ENCODE measurements around the gene TBX15. TPM values are rescaled to one million over a fixed set of nuclear protein-coding genes. Genes with fewer than 3 reads are reported as not detected.

Gene TBX15
- polyA plus RNA-seq, 1 donor (not counting 4 experiments of a cell fraction or from before 2014, with no cell fraction given), result not detected

DNA sequence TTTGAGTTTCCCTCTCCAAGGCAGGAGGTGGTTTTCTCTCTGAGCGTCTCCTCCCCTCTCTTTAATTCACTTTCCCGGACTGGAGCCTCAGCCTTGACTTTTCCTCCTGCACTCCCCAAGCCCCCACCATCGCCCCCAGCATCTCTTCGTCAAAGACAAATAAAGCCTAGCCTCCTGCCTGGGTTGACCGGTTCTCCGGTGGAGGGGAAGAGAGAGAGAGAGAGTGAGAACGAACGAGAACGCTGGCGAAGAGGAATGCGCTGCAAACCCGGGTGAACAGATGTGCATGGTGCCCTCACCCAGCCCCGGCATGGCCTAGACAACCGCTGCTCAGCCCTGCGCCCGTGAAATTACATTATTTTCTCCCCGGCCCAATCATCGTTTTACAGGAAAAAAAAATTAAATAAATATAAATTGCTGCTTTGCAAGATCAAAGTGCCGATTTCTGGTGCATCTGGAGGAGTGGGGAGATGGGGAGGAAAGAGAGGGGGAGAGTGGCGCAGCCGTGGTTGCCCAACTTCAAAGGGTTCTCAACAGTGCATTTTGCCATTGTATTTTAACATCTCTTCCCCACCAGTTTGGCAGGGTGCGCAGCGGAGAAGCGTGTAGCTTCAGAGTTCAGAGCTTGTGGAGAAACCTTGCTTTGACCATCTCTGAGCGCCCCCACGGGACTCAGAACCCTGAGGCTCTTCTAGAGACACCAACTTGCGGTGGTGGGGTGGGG is 11.4 kb upstream of the TBX15 start:
- no peaks in the 10 kb centered on the region for H3K9me3 ChIP-seq (ENCODE audit: control insufficient read depth, low read depth, low read length)
- H3K4me3 ChIP-seq (ENCODE audit: control insufficient read depth in 2 of 3, extremely low read depth in 1 of 3, insufficient read depth in 2 of 3, low read depth in 1 of 3, low read length in 3 of 3), result no peak overlapping the region
- FAIRE-seq (no peak), DNase-seq (ENCODE audit: low read depth, low spot score) (no peak)
- H4K20me1 ChIP-seq (ENCODE audit: control insufficient read depth, extremely low read depth, insufficient read depth, low read length), result no peaks in the 10 kb centered on the region
- dilution Hi-C loops (cut with MboI; ENCODE audit: extremely low pct_ligation_motif_present, low sequenced_read_pairs), result no loop called here
- H3K9me1 ChIP-seq (ENCODE audit: control insufficient read depth, extremely low read depth, insufficient read depth, low read length), result no peaks in the 10 kb centered on the region
- H3K27me3 ChIP-seq (ENCODE audit: control insufficient read depth, extremely low read depth, insufficient read depth, low read length), result peaks cover 81% of the 10 kb centered on the region
- no peaks in the 10 kb centered on the region for H3K79me2 ChIP-seq (ENCODE audit: control insufficient read depth, insufficient read depth, low read length)
- no peak overlapping the region for H3K27ac ChIP-seq (ENCODE audit: control insufficient read depth, insufficient read depth, low read length)
- TF ChIP-seq EZH2 (IDR thresholded peaks at IDR 0.05; ENCODE audit: low read length) (peak; percentile 11), CTCF (optimal IDR thresholded peaks at IDR 0.05 in 1 of 3, IDR thresholded peaks at IDR 0.05 in 1 of 3, conservative IDR thresholded peaks at IDR 0.05 in 1 of 3; ENCODE audit: extremely low read depth in 1 of 3, insufficient read depth in 2 of 3, low read length in 3 of 3) (no peak)
- peaks cover 19% of the 10 kb centered on the region for H3K4me1 ChIP-seq (ENCODE audit: control insufficient read depth, extremely low read depth, insufficient read depth, low read length)
- no peak overlapping the region for H3K9ac ChIP-seq (ENCODE audit: control insufficient read depth, extremely low read depth, insufficient read depth, low read length)
- no peak overlapping the region for H2AFZ ChIP-seq (ENCODE audit: control insufficient read depth, low read length)
- H3K4me2 ChIP-seq (ENCODE audit: control insufficient read depth, extremely low read depth, insufficient read depth, low read depth, low read length), result no peak overlapping the region
- H3K36me3 ChIP-seq (ENCODE audit: control insufficient read depth in 2 of 2, extremely low read depth in 1 of 2, insufficient read depth in 2 of 2, low read length in 2 of 2), result no peaks in the 10 kb centered on the region

GRCh38 chr1:118998171-118998570 is 10.0 kb upstream of the TBX15 start:
- H3K9ac ChIP-seq (ENCODE audit: control insufficient read depth, extremely low read depth, insufficient read depth, low read length), result no peak overlapping the region
- H3K27me3 ChIP-seq (ENCODE audit: control insufficient read depth, extremely low read depth, insufficient read depth, low read length), result peaks cover 81% of the 10 kb centered on the region
- TF ChIP-seq CTCF (optimal IDR thresholded peaks at IDR 0.05 in 1 of 3, IDR thresholded peaks at IDR 0.05 in 1 of 3, conservative IDR thresholded peaks at IDR 0.05 in 1 of 3; ENCODE audit: extremely low read depth in 1 of 3, insufficient read depth in 2 of 3, low read length in 3 of 3) (no peak), EZH2 (IDR thresholded peaks at IDR 0.05; ENCODE audit: low read length) (no peak)
- H3K79me2 ChIP-seq (ENCODE audit: control insufficient read depth, insufficient read depth, low read length), result no peaks in the 10 kb centered on the region
- FAIRE-seq, result no peak
- DNase-seq (ENCODE audit: low read depth, low spot score), result no peak
- H3K27ac ChIP-seq (ENCODE audit: control insufficient read depth, insufficient read depth, low read length), result no peak overlapping the region
- no peak overlapping the region for H3K4me3 ChIP-seq (ENCODE audit: control insufficient read depth in 2 of 3, extremely low read depth in 1 of 3, insufficient read depth in 2 of 3, low read depth in 1 of 3, low read length in 3 of 3)
- no peaks in the 10 kb centered on the region for H3K36me3 ChIP-seq (ENCODE audit: control insufficient read depth in 2 of 2, extremely low read depth in 1 of 2, insufficient read depth in 2 of 2, low read length in 2 of 2)
- no peak overlapping the region for H3K4me2 ChIP-seq (ENCODE audit: control insufficient read depth, extremely low read depth, insufficient read depth, low read depth, low read length)
- peaks cover 19% of the 10 kb centered on the region for H3K4me1 ChIP-seq (ENCODE audit: control insufficient read depth, extremely low read depth, insufficient read depth, low read length)
- no peak overlapping the region for H2AFZ ChIP-seq (ENCODE audit: control insufficient read depth, low read length)
- H3K9me3 ChIP-seq (ENCODE audit: control insufficient read depth, low read depth, low read length), result no peaks in the 10 kb centered on the region
- H4K20me1 ChIP-seq (ENCODE audit: control insufficient read depth, extremely low read depth, insufficient read depth, low read length), result no peaks in the 10 kb centered on the region
- dilution Hi-C loops (cut with MboI; ENCODE audit: extremely low pct_ligation_motif_present, low sequenced_read_pairs), result no loop called here
- H3K9me1 ChIP-seq (ENCODE audit: control insufficient read depth, extremely low read depth, insufficient read depth, low read length), result no peaks in the 10 kb centered on the region
